ENCODE measurements around the gene CLEC4M. TPM values are rescaled to one million over a fixed set of nuclear protein-coding genes. Genes with fewer than 3 reads are reported as not detected.
"Not testable (repeated sequence)": the region's sequence is repeated elsewhere in the genome, so short reads cannot be mapped to it uniquely, and the experiment has no call there.

The CLEC4M gene
- total RNA-seq, 4 donors from 2014 or later = not detected

DNA sequence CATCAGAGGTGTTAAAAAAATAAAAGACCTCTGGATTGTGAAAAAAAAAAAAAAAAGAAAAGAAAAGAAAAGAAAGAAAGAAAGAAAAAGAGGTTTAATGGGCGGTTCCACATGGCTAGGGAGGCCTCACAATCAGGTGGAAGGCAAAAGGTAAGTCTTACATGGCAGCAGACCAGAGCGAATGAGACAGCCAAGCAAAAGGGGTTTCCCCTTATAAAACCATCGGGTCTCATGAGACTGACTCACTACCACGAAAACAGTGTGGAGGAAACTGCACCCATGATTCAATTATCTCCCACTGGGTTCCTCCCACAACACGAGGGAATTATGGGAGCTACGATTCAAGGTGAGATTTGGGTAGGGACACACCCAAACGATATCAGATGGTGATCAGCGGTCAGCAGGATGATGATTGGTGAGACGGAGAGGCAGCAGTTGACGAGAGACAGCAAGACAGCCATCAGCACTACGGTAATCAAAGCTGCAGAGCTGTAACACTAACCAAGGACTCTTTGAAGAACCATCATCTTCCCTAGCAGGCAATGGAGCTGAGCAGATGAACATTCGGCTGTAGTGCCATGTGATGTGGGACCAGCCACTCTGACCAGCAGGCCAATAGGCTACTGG, 11.8 kb upstream of the CLEC4M start:
- WGBS, 2 donors = 40 to 51% methylated on average over 11 to 12 of the region's 12 CpGs
- no peaks in the 10 kb centered on the region for H3K4me1 ChIP-seq
- intact Hi-C loops (cut with DNase I) = no loop called here
- H3K36me3 ChIP-seq = no peaks in the 10 kb centered on the region
- peaks cover 0 to 53% (median 1%) of the 10 kb centered on the region in 4 donors for H3K27me3 ChIP-seq
- H3K27ac ChIP-seq = no peak overlapping the region
- peaks cover 0 to 7% (median 3%) of the 10 kb centered on the region in 3 donors for H3K9me3 ChIP-seq
- DNase-seq = no peak
- no peak overlapping the region for H3K4me3 ChIP-seq
- no peak for TF ChIP-seq POLR2A (IDR thresholded peaks at IDR 0.05)
- TF ChIP-seq, protein P1, sequence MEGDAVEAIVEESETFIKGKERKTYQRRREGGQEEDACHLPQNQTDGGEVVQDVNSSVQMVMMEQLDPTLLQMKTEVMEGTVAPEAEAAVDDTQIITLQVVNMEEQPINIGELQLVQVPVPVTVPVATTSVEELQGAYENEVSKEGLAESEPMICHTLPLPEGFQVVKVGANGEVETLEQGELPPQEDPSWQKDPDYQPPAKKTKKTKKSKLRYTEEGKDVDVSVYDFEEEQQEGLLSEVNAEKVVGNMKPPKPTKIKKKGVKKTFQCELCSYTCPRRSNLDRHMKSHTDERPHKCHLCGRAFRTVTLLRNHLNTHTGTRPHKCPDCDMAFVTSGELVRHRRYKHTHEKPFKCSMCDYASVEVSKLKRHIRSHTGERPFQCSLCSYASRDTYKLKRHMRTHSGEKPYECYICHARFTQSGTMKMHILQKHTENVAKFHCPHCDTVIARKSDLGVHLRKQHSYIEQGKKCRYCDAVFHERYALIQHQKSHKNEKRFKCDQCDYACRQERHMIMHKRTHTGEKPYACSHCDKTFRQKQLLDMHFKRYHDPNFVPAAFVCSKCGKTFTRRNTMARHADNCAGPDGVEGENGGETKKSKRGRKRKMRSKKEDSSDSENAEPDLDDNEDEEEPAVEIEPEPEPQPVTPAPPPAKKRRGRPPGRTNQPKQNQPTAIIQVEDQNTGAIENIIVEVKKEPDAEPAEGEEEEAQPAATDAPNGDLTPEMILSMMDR (IDR thresholded peaks at IDR 0.05) = no peak

DNA sequence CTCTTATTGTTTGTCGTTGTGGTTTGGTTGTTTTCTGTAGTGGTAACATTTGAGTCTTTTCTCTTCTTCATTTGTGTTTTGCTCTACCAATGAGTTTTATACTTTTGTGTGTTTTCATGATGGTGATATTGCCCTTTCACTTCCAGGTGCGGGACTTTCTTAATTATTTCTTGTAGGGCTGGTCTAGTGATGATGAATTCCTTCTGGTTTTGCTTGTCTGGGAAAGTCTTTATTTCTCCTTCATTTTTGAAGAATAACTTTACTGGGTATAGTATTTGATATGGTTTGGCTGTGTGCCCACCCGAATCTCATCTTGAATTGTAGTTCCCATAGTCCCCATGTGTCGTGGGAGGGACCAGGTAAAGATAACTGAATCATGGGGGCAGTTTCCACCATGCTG, 6.8 kb upstream of the CLEC4M start:
- no peak for DNase-seq
- no peaks in the 10 kb centered on the region for H3K4me1 ChIP-seq
- WGBS, 2 donors = 27 to 31% methylated on average over 3 to 4 of the region's 4 CpGs
- H3K27ac ChIP-seq = no peak overlapping the region
- H3K9me3 ChIP-seq = peaks cover 0 to 47% (median 21%) of the 10 kb centered on the region in 3 donors
- H3K4me3 ChIP-seq = no peak overlapping the region
- no peak for TF ChIP-seq POLR2A (IDR thresholded peaks at IDR 0.05)
- TF ChIP-seq, protein P1 (IDR thresholded peaks at IDR 0.05) = no peak
- no peaks in the 10 kb centered on the region for H3K36me3 ChIP-seq
- intact Hi-C loops (cut with DNase I) = no loop called here
- peaks cover 0 to 22% (median 1%) of the 10 kb centered on the region in 4 donors for H3K27me3 ChIP-seq

DNA sequence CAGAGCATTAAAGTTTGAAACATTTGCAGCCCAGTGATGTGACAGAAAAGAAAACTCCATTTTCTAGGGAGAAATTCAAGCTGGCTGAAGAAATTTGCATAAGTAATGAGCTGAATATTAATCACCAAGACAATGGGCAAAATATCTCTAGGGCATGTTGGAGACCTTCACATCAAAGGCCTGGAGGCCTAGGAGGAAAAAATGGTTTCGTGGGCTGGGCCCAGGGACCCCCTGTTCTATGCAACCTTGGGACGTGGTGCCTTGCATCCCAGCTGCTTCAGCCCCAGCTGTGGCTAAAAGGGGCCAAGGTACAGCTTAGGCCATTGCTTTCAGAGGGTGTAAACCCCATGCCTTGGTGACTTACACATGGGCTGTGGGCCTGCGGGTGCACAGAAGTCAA, 5.7 kb upstream of the CLEC4M start:
- Histone ChIP-seq H3K27ac (no peak overlapping the region), H3K9me3 (peaks cover 0 to 47% (median 21%) of the 10 kb centered on the region in 3 donors), H3K27me3 (peaks cover 0 to 20% (median 1%) of the 10 kb centered on the region in 4 donors), H3K4me3 (no peak overlapping the region), H3K36me3 (no peaks in the 10 kb centered on the region), H3K4me1 (no peaks in the 10 kb centered on the region)
- intact Hi-C loops (cut with DNase I) = no loop called here
- no peak for DNase-seq
- WGBS, 2 donors = 63 to 73% methylated on average over 2 to 3 of the region's 3 CpGs
- no peak for TF ChIP-seq POLR2A (IDR thresholded peaks at IDR 0.05)
- TF ChIP-seq, protein P1 (IDR thresholded peaks at IDR 0.05) = no peak

DNA sequence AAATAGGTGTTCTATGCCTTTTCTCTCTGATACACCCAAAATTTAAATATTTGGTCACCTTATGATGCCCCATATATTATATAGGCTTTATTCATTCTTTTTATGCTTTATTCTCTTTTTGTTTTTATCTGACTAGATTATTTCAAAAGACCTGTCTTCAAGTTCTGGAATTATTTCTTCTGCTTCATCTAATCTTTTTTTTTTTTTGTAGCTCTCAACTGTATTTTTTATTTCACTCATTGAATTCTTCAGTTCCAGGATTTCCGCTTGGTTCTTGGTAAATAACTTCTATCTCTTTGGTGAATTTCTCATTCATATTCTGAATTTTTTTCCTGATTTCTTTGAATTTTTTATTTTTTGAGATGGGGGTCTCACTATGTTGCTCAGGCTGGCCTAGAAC, 3.9 kb upstream of the CLEC4M start:
- 74 to 100% methylated on average over 1 of the region's 1 CpG for WGBS, 2 donors
- Histone ChIP-seq H3K27me3 (peaks cover 0 to 32% (median under 1%) of the 10 kb centered on the region in 4 donors), H3K4me1 (no peaks in the 10 kb centered on the region), H3K36me3 (no peaks in the 10 kb centered on the region), H3K27ac (no peak overlapping the region), H3K4me3 (no peak overlapping the region), H3K9me3 (peaks cover 0 to 47% (median 21%) of the 10 kb centered on the region in 3 donors)
- TF ChIP-seq, protein P1 (IDR thresholded peaks at IDR 0.05) = no peak
- TF ChIP-seq POLR2A (IDR thresholded peaks at IDR 0.05) = no peak
- intact Hi-C loops (cut with DNase I) = no loop called here
- DNase-seq = no peak

DNA sequence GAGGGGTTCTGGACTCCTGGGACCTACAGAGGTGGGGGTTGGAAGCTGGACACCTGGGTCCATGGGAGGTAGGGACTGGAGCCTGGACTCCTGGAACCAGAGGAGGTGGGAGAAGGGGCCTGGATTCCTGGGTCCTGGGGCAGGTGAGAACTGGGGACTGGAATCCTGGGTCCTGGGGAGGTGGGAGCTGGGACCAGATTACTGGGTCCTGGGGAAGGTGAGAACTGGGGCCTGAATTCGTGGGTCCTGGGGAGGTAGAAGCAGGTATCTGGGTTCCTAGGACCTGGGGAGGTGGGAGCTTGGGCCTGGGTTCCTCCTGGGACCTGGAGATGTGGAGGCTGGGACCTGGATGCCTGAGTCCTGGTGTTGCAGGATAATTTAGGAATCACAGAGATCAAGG, 653 bp downstream of the CLEC4M start:
- Histone ChIP-seq H3K27ac (no peak overlapping the region), H3K36me3 (no peaks in the 10 kb centered on the region), H3K9me3 (peaks cover 0 to 15% (median 0%) of the 10 kb centered on the region in 3 donors), H3K27me3 (peaks cover 0 to 66% (median 0%) of the 10 kb centered on the region in 4 donors), H3K4me1 (no peaks in the 10 kb centered on the region), H3K4me3 (no peak overlapping the region)
- no peak for TF ChIP-seq POLR2A (IDR thresholded peaks at IDR 0.05)
- TF ChIP-seq, protein P1 (IDR thresholded peaks at IDR 0.05) = no peak
- no peak for DNase-seq
- intact Hi-C loops (cut with DNase I) = no loop called here
- 0 to 25% methylated on average over 1 of the region's 1 CpG for WGBS, 2 donors

DNA sequence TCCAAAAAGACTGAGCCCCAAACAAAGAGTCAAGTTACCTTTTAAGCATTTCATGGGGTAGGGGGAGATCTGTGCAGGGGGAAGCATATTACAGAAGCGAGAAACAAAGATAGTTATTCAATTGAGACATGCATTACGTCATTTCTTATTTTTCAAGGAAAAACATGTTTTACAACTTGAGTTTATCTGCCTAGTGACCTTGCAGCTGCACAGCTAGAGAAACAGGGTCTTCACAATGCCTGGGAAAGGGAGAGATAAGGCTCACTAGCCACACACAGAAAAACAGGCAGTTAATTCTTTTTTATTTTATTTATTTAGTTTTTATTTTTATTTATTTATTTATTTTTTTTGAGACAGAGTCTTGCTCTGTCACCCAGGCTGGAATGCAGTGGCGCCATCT, 1.1 kb downstream of the CLEC4M start:
- intact Hi-C loops (cut with DNase I); H3K27ac ChIP-seq; DNase-seq; H3K4me3 ChIP-seq; H3K36me3 ChIP-seq; H3K4me1 ChIP-seq: not testable (repeated sequence)
- H3K27me3 ChIP-seq = peaks cover 0 to 70% (median 0%) of the 10 kb centered on the region in 4 donors
- WGBS, 2 donors = 43 to 70% methylated on average over 3 of the region's 3 CpGs
- H3K9me3 ChIP-seq = peaks cover 0 to 10% (median 0%) of the 10 kb centered on the region in 3 donors

DNA sequence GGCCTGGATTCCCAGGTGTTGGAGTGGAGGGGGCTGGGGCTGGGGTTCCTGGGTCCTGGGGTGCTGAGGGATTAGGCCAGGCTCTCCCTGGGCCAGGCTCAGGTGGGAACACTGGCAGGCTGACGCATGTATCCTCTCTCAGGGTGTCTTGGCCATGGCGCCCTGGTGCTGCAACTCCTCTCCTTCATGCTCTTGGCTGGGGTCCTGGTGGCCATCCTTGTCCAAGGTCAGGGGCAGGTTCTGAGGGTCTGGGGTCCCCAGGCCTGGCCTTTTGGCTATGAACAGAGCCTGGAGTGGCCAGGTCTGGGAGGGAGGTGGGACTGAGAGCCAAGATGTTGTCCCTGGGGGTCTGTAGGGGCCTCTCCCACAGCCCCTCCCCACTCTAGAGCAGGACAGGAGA, 2.0 kb downstream of the CLEC4M start:
- H3K27ac ChIP-seq; intact Hi-C loops (cut with DNase I); DNase-seq; H3K4me3 ChIP-seq; H3K36me3 ChIP-seq; H3K4me1 ChIP-seq; H3K9me3 ChIP-seq: not testable (repeated sequence)
- peaks cover 0 to 79% (median 0%) of the 10 kb centered on the region in 4 donors for H3K27me3 ChIP-seq
- WGBS, 2 donors = 100% methylated on average over 1 of the region's 2 CpGs; no CpG with 5 or more reads in 1 of the 2 donors
